ENCODE data around the gene FUT1.
"Not testable (repeated sequence)": the region's sequence is repeated elsewhere in the genome, so short reads cannot be mapped to it uniquely, and the experiment has no call there.

The FUT1 gene

DNA sequence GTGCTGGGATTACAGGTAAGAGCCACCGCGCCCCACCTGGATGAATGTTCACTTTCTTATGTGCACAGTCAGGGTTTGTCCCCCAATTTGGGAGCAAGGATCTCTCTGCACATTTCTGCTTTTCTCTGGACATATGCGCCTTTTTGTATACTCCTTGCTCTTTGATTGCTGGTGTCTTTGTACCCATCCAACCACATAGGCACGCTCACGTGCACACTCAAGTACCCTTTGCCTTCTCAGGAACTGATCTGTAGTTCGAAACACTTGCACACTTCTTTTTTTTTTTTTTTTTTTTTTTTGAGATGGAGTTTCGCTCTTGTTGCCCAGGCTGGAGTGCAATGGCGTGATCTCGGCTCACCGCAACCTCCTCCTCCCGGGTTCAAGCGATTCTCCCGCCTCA lies 34.3 kb downstream of the FUT1 start:
- not testable (repeated sequence) for DNase-seq (ENCODE audit: low spot score)

GRCh38 chr19:48716562-48717291 lies 35.7 kb downstream of the FUT1 start:
- no peak for DNase-seq (ENCODE audit: low spot score)

DNA sequence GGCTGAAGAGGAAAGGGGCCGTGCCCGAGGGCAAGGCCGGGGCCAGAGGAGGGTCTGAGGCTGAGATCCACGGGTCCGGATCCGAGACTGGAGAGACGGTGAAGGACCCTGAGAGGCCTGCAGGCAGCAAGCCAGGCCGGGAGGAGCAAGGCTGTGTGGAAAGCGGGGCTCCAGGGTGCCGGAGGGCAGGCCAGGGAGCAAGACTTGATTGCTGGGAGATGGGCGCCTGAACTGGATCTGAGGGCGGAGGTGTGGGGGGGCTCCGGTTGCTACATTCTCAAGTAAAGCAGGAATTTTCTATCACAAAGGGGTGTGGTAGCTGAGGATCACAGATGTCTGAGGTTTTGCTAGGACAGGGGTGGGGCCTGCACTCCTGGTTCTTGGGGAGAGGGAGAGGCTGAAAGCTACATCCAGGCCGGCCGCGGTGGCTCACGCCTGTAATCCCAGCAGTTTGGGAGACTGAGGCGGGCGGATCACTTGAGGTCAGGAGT lies 36.7 kb downstream of the FUT1 start:
- DNase-seq (ENCODE audit: low spot score): no peak

GRCh38 chr19:48714759-48715675 lies 37.4 kb downstream of the FUT1 start:
- DNase-seq (ENCODE audit: low spot score): no peak

DNA sequence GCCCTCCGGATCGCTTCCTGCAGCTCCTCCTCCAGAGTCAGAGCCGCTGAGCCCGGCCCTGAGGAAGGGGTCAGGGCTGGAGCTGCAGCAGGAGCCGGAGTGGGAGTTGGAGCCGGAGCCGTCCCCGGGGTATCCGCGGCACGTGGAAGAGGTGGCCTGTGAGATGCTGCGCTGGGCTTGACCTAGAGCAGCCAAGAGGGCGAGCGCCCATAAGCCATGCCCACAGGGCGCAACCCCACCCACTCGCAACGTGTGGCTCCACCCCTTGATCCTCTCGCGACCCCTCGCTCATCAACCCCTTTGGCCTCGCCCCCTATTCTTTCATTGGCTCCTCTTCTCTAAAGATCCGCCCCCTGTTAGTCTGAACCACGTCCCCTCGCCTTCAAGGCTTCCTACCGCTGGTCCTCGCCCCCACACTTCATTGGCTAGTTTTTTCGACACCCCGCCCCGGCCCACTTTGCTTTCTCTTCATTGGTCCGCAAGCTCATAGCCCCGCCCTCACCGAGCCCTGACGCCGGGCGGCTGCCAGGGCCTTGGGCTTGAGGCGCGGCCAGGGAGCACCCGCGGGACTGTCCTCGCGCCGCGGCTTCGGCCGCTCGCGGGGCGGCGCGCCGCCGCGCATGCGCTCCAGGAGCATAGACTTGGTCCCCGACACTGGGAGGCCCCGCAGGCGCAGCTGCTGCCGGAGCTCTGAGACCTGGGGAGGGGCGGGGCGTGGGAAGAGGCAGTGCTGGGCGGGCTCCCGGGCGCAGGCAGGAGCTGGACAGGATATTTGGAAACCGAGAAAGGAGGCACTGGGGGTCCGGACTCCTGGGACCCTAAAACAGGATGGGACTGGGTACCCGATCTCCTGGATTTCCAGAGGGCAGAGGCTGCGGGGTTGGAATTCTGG lies 38.3 kb downstream of the FUT1 start:
- peak; percentile 96 for DNase-seq (ENCODE audit: low spot score)

- DNase-seq (ENCODE audit: low spot score): no peak
These were observed 39.2 kb downstream of the FUT1 start for GRCh38 chr19:48713041-48713863.

- DNase-seq (ENCODE audit: low spot score): no peak
These were observed 41.3 kb downstream of the FUT1 start for GRCh38 chr19:48711106-48711662.

- DNase-seq (ENCODE audit: low spot score): no peak
These were observed 44.0 kb downstream of the FUT1 start for GRCh38 chr19:48708471-48708870.

- DNase-seq (ENCODE audit: low spot score): no peak
These were observed 47.0 kb downstream of the FUT1 start for GRCh38 chr19:48705431-48705830.

- no peak for DNase-seq (ENCODE audit: low spot score)
These were observed 49.1 kb downstream of the FUT1 start for GRCh38 chr19:48703316-48703715.

DNA sequence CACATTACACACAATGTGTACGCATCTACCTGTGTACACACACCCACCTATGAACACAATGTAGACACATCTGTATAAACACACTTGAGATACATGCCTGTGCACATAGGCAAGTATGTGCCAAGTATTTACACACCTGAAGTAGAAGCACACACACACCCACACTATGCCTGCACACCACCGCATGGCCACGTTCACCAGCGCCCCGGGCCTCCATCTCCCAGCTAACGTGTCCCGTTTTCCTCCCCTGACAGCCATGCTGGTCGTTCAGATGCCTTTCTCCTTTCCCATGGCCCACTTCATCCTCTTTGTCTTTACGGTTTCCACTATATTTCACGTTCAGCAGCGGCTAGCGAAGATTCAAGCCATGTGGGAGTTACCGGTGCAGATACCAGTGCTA lies 49.7 kb downstream of the FUT1 start:
- DNase-seq (ENCODE audit: low spot score): no peak

DNA sequence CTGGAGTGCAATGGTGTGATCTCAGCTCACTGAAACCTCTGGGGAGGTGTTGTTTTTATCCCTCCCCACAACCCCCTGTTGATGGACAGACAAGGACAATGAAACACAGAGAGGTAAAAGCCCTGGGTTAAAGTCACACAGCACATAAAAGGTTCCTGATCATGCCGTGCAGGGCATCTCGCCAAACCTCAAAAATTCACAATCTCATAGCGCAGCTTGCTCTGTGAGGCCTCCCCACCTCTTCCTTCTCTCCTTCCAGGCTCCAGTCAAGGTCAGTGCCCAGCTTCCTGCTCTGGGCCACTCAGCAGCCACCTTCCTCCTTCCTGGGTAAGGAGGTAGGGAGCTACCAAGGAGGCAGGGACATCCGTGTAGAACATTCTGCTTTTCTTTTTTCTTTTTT lies 54.4 kb downstream of the FUT1 start:
- no peak for DNase-seq (ENCODE audit: low spot score)
